EH (cell line): Measurements from ENCODE around the gene HINT2.

Source experiments
- DNase-seq: peaks from one replicate; pipeline ENCODE4 v3.0.0-alpha.2; 2015; ENCODE audit warnings: low read depth

The HINT2 gene

GRCh38 chr9:35840881-35841644 lies 26.2 kb upstream of the HINT2 start:
- DNase-seq, result no peak

GRCh38 chr9:35839926-35840325 lies 25.1 kb upstream of the HINT2 start:
- DNase-seq, result no peak

GRCh38 chr9:35836595-35836994 lies 21.8 kb upstream of the HINT2 start:
- DNase-seq, result no peak

- DNase-seq, result no peak
These were observed 20.9 kb upstream of the HINT2 start for GRCh38 chr9:35835766-35836165.

GRCh38 chr9:35835216-35835632 lies 20.4 kb upstream of the HINT2 start:
- no peak for DNase-seq

GRCh38 chr9:35834260-35835215 lies 19.7 kb upstream of the HINT2 start:
- no peak for DNase-seq

GRCh38 chr9:35832814-35833213 lies 18.0 kb upstream of the HINT2 start:
- no peak for DNase-seq

- no peak for DNase-seq
These were observed 16.2 kb upstream of the HINT2 start for GRCh38 chr9:35831040-35831439.

- no peak for DNase-seq
These were observed 14.9 kb upstream of the HINT2 start for GRCh38 chr9:35829764-35830096.

GRCh38 chr9:35829084-35829763 lies 14.4 kb upstream of the HINT2 start, which contains the start of gene TMEM8B:
Gene TMEM8B (plus strand): TSS chr9:35829228. CDS start chr9:35829448, 220 bp downstream.
- peak; percentile 92 for DNase-seq

- no peak for DNase-seq
These were observed 13.9 kb upstream of the HINT2 start, which contains the start of gene FAM221B for GRCh38 chr9:35828716-35829083. Gene FAM221B (minus strand): TSS chr9:35828732. CDS start chr9:35826161, 2,571 bp downstream.

- DNase-seq, result peak; percentile 71
These were observed 12.6 kb upstream of the HINT2 start for GRCh38 chr9:35827486-35827885.

- peak; percentile 75 for DNase-seq
These were observed 11.3 kb upstream of the HINT2 start for GRCh38 chr9:35826071-35826701.

GRCh38 chr9:35822926-35823325 lies 8.1 kb upstream of the HINT2 start:
- DNase-seq, result no peak

- DNase-seq, result peak; percentile 82
These were observed 5.2 kb upstream of the HINT2 start for GRCh38 chr9:35820076-35820475.

GRCh38 chr9:35818341-35818740 lies 3.5 kb upstream of the HINT2 start:
- no peak for DNase-seq

GRCh38 chr9:35816708-35817107 lies 1.9 kb upstream of the HINT2 start:
- DNase-seq, result no peak

- DNase-seq, result peak; percentile 74
These were observed 569 bp downstream of the HINT2 start for GRCh38 chr9:35814106-35814840.

GRCh38 chr9:35813434-35814105 lies 1.3 kb downstream of the HINT2 start:
- DNase-seq, result peak; percentile 49

GRCh38 chr9:35812025-35812602 lies 2.7 kb downstream of the HINT2 start, which contains the start of gene SPAG8:
Gene SPAG8 (minus strand): TSS chr9:35812262. CDS start chr9:35812147, 115 bp downstream.
- DNase-seq, result peak; percentile 97
